ENCODE results near the gene ENOSF1.

GRCh38 chr18:652131-652530 lies 60.3 kb downstream of the ENOSF1 start:
- no peak for TF ChIP-seq POLR2A (IDR thresholded peaks at IDR 0.05)
- TF ChIP-seq, protein P1, sequence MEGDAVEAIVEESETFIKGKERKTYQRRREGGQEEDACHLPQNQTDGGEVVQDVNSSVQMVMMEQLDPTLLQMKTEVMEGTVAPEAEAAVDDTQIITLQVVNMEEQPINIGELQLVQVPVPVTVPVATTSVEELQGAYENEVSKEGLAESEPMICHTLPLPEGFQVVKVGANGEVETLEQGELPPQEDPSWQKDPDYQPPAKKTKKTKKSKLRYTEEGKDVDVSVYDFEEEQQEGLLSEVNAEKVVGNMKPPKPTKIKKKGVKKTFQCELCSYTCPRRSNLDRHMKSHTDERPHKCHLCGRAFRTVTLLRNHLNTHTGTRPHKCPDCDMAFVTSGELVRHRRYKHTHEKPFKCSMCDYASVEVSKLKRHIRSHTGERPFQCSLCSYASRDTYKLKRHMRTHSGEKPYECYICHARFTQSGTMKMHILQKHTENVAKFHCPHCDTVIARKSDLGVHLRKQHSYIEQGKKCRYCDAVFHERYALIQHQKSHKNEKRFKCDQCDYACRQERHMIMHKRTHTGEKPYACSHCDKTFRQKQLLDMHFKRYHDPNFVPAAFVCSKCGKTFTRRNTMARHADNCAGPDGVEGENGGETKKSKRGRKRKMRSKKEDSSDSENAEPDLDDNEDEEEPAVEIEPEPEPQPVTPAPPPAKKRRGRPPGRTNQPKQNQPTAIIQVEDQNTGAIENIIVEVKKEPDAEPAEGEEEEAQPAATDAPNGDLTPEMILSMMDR (IDR thresholded peaks at IDR 0.05), result no peak

Measured in transverse colon (tissue), 3 donors.